Esophagus squamous epithelium (tissue), 5 donors: Measurements from ENCODE around the gene RPL28. TPM values are rescaled to one million over a fixed set of nuclear protein-coding genes. Genes with fewer than 3 reads are reported as not detected.
"Not testable (repeated sequence)": the region's sequence is repeated elsewhere in the genome, so short reads cannot be mapped to it uniquely, and the experiment has no call there.

ENCODE experiments used
- DNase-seq: peaks from one replicate; lab custom pipeline; 2025; lab: John Stamatoyannopoulos, UW
- H3K27ac ChIP-seq, 4 donors: fragments of 200-600 bp; sonication (generic); one replicate each; pipeline ENCODE4 v1.5.1; 2016 to 2019; ENCODE audit warnings: mild to moderate bottlenecking in 1 of 4
- H3K27me3 ChIP-seq, 4 donors: fragments of 200-600 bp; sonication (generic); 1 replicate in 3 of 4; 2 replicates in 1 of 4; pipeline versions ENCODE4 v1.5.1 to v1.6.0; 2017 to 2021; ENCODE audit warnings: antibody characterized with exemption in 1 of 4
- H3K36me3 ChIP-seq, 3 donors: fragments of 200-600 bp; sonication (generic); one replicate each; pipeline ENCODE4 v1.5.1; 2016 to 2019
- H3K4me1 ChIP-seq, 3 donors: fragments of 200-600 bp; sonication (generic); one replicate each; pipeline ENCODE4 v1.5.1; 2017 to 2019
- H3K4me3 ChIP-seq, 4 donors: fragments of 200-600 bp; sonication (generic); 1 replicate in 3 of 4; 2 replicates in 1 of 4; pipeline ENCODE4 v1.5.1; 2016 to 2019; ENCODE audit warnings: mild to moderate bottlenecking in 2 of 4, moderate library complexity in 1 of 4
- H3K9me3 ChIP-seq, 3 donors: fragments of 200-600 bp; sonication (generic); one replicate each; pipeline ENCODE4 v1.5.1; 2016 to 2019
- POLR2A ChIP-seq, 4 donors: fragments of 450-650 bp; IDR thresholded peaks; one replicate each; pipeline ENCODE4 v1.6.1; 2017; ENCODE audit warnings: antibody characterized with exemption in 4 of 4, mild to moderate bottlenecking in 4 of 4, moderate library complexity in 3 of 4
- whole genome bisulfite sequencing, 2 donors: methylation state at CpG; one replicate each; pipeline ENCODE4 v1.1.5; 2018; 5-methylcytosine and 5-hydroxymethylcytosine counted together
- intact Hi-C: fragments of 100-400 bp; cut with DNase I; formaldehyde crosslinking; loops from one replicate; pipeline ENCODE4 v1.15.0; 2022
- total RNA-seq, 4 donors: library from RNA; depleted of rRNA; stranded (reverse); fragments of >200 nt; gene quantifications; one replicate each; pipeline ENCODE4 v1.1.0, GENCODE V29; 2016
- TF ChIP-seq, protein P1 (sequence below), 6 experiments: fragments of 450-650 bp in 4 of 6; fragments of 200-600 bp in 2 of 6; sonication (generic) in 2 of 6; IDR thresholded peaks; one replicate each; pipeline ENCODE4 v1.5.1; 2016 to 2019; ENCODE audit warnings: antibody characterized with exemption in 6 of 6, mild to moderate bottlenecking in 4 of 6, moderate library complexity in 4 of 6
- donor health status: DM: yes; HTN: yes; CAD: no.

Gene RPL28
- total RNA-seq, 4 donors from 2014 or later: 395 to 866 (median 753) TPM

DNA sequence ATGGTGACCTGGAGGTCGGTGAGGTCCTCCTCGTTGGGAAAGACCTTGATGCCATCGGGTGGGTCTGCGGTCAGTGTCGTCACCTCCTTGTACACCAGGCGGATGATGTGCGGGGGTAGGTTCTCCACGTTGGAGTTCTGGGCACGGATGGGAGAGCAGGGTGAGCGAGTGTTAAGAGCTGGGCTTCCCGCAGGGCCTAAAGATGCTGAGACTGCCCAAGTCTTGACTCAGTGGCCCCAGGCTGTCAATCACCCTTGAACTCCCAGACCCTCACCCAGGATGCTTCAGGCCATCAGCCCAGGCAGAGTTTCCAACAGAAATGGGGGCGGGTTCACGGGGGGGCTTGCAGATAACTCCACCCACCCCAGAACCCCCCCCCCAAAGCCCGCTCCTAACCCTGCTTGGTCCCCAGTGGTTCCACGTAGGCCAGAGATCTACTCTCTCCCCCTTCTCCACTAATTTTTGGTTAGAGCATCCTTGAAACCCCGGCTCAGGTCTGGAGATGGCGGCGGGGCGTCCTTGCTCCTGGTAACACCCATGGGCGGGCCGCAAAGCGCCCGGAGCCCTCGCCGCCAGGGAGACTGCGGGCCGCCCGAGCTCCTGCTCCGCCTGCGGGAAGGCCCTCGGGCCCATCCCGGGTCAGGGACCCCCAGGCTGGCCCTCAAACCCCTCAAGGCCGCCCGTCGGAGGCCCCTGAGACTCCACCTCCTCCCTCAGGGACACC lies 21.3 kb downstream of the RPL28 start:
- intact Hi-C loops: no loop called here
- H3K27me3 ChIP-seq: no peaks in the 10 kb centered on the region
- TF ChIP-seq, protein P1, sequence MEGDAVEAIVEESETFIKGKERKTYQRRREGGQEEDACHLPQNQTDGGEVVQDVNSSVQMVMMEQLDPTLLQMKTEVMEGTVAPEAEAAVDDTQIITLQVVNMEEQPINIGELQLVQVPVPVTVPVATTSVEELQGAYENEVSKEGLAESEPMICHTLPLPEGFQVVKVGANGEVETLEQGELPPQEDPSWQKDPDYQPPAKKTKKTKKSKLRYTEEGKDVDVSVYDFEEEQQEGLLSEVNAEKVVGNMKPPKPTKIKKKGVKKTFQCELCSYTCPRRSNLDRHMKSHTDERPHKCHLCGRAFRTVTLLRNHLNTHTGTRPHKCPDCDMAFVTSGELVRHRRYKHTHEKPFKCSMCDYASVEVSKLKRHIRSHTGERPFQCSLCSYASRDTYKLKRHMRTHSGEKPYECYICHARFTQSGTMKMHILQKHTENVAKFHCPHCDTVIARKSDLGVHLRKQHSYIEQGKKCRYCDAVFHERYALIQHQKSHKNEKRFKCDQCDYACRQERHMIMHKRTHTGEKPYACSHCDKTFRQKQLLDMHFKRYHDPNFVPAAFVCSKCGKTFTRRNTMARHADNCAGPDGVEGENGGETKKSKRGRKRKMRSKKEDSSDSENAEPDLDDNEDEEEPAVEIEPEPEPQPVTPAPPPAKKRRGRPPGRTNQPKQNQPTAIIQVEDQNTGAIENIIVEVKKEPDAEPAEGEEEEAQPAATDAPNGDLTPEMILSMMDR (IDR thresholded peaks at IDR 0.05): no peak
- TF ChIP-seq POLR2A (IDR thresholded peaks at IDR 0.05): no peak
- peaks cover 17 to 42% (median 20%) of the 10 kb centered on the region in 3 donors for H3K36me3 ChIP-seq
- no peaks in the 10 kb centered on the region for H3K9me3 ChIP-seq
- peak overlapping the region; percentile 97 to 99 (median 99) for H3K27ac ChIP-seq
- no peak for DNase-seq
- peak overlapping the region; percentile 85 to 100 (median 96) for H3K4me3 ChIP-seq
- 13 to 32% methylated on average over 4 to 19 of the region's 35 CpGs for whole genome bisulfite sequencing, 2 donors
- peaks cover 25 to 60% (median 30%) of the 10 kb centered on the region in 3 donors for H3K4me1 ChIP-seq

- no CpG with 5 or more reads among the region's 36 CpGs for WGBS, 2 donors
- TF ChIP-seq POLR2A (IDR thresholded peaks at IDR 0.05): peak in 3 of 4 donors; percentile 22 to 98 (median 92)
- TF ChIP-seq, protein P1 (IDR thresholded peaks at IDR 0.05): peak in 1 of 6 experiments; percentile 9
- DNase-seq, H3K9me3 ChIP-seq, intact Hi-C loops, H3K27me3 ChIP-seq: not testable (repeated sequence)
- H3K4me3 ChIP-seq: peak within 1 kb of the TSS; percentile 85 to 100 (median 96)
- H3K27ac ChIP-seq: peak within 1 kb of the TSS; percentile 97 to 99 (median 99)
- H3K36me3 ChIP-seq: peaks cover 12 to 37% (median 16%) of the 10 kb centered on the region in 3 donors
- H3K4me1 ChIP-seq: peaks cover 21 to 55% (median 26%) of the 10 kb centered on the region in 3 donors
Observed at GRCh38 chr19:55407550-55407799, 21.7 kb downstream of the RPL28 start, which contains the start of gene UBE2S. Gene UBE2S (minus strand): TSS chr19:55407788. CDS start chr19:55407589, 199 bp downstream.

DNA sequence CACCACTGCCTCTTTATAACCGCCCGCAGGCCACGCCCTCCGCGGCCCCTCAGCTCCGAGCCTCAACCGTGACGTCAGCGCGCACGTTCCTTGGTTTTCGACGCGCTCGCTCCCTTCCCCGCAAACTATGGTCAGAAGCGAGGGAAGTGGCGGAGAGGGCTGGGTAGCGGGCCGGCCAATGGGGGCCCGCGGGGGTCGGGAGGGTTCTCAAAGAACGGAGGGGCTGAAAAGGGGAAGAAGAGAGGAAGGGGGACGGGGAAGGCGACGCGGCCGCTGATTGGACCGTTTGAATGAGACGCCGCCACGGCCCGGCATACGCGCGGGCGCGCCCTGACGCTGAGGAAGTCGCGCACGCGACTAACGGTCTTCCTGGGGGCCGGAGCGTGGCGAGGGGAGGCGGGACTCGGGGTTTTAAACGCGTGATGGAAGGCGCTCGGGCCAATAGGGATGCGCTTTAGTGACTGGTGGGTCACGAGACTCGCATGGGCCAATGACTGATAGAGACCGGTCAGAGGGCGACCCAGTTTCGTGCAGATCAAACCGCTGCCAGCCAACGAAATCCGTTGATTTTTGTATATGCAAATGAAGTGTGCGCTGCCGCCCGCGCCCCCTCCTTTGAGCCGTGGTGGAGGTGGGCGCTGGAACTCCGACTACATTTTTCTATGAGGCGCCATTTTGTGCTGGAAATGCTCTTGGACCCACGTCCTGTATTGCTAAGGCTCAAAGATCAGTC lies 22.2 kb downstream of the RPL28 start:
- intact Hi-C loops: no loop called here
- DNase-seq: peak; percentile 97
- H3K27ac ChIP-seq: peak overlapping the region; percentile 97 to 99 (median 99)
- TF ChIP-seq POLR2A (IDR thresholded peaks at IDR 0.05): no peak
- TF ChIP-seq, protein P1 (IDR thresholded peaks at IDR 0.05): peak in 1 of 6 experiments; percentile 20
- no peaks in the 10 kb centered on the region for H3K9me3 ChIP-seq
- H3K4me3 ChIP-seq: peak overlapping the region; percentile 85 to 100 (median 96)
- WGBS, 2 donors: 0% methylated on average over 26 to 49 of the region's 72 CpGs
- H3K4me1 ChIP-seq: peaks cover 17 to 50% (median 21%) of the 10 kb centered on the region in 3 donors
- H3K36me3 ChIP-seq: peaks cover 7 to 32% (median 12%) of the 10 kb centered on the region in 3 donors
- H3K27me3 ChIP-seq: no peaks in the 10 kb centered on the region

DNA sequence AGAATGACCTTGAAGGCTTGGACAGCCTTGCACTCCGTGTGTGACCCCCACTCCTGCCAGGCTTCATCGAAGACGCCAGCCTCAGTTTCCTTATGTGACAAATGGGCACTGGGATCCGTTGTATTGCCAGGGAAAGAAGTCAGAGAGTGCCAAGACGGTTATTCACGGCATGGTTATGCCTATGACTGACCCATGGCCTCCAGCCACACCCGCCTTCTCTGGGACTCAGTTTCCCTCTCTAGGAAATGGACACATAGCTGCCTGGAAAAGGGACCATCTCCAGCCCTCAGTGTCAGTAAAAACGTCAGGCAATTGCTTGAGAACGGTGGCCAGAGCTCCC lies 22.8 kb downstream of the RPL28 start:
- intact Hi-C loops: no loop called here
- Histone ChIP-seq H3K27ac (peak overlapping the region; percentile 97 to 99 (median 99)), H3K27me3 (no peaks in the 10 kb centered on the region), H3K4me1 (peaks cover 17 to 44% (median 18%) of the 10 kb centered on the region in 3 donors), H3K9me3 (no peaks in the 10 kb centered on the region), H3K36me3 (peaks cover 5 to 27% (median 7%) of the 10 kb centered on the region in 3 donors), H3K4me3 (peak overlapping the region; percentile 85 to 100 (median 96))
- no peak for TF ChIP-seq POLR2A (IDR thresholded peaks at IDR 0.05)
- TF ChIP-seq, protein P1 (IDR thresholded peaks at IDR 0.05): no peak
- WGBS, 2 donors: 50 to 68% methylated on average over 7 to 8 of the region's 9 CpGs
- DNase-seq: no peak

DNA sequence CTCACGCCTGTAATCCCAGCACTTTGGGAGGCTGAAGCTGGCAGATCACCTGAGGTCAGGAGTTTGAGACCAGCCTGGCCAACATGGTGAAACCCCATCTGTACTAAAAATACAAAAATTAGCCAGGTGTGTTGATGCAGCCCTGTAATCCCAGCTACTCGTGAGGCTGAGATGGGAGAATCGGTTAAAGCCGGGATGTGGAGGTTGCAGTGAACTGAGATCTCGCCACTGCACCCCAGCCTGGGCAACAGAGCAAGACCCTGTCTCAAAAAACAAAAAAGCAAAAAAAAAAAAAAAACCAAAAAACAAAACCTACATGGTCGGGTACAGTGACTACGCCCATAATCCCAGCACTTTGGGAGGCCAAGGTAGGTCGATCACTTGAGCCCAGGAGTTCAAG lies 23.4 kb downstream of the RPL28 start:
- intact Hi-C loops, H3K9me3 ChIP-seq, H3K4me3 ChIP-seq, DNase-seq, H3K27me3 ChIP-seq: not testable (repeated sequence)
- peaks cover 17 to 38% (median 18%) of the 10 kb centered on the region in 3 donors for H3K4me1 ChIP-seq
- peak overlapping the region in 1 of 4 donors; percentile 99 for H3K27ac ChIP-seq
- peaks cover 0 to 20% (median 3%) of the 10 kb centered on the region in 3 donors for H3K36me3 ChIP-seq
- WGBS, 2 donors: 91 to 96% methylated on average over 8 of the region's 8 CpGs
